Measurements from ENCODE around the gene ASB2. TPM values are rescaled to one million over a fixed set of nuclear protein-coding genes. Genes with fewer than 3 reads are reported as not detected.

The ASB2 gene
- total and polyA plus RNA-seq, 2 of the 4 experiments (the other 2 are of a cell fraction): 0.54 to 0.77 TPM

DNA sequence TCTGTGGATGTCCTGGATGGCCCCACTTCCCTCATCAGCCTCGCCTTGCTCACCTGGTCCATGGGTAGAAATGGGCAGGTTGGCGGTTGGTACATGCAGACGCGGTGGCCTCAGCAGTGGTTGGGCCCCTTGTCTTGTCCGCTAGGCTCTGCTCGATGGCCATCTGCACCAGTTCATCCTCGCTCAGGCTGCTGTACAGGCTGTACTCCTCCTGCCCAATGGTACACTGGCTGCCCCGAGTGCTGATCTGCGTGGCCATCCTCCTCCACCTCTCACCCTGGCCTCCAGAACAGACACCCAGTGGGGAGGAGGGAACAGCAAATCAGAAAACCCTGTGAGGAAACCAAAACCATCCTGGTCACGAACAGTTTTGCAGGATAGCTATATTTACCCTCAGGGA lies 12.1 kb downstream of the ASB2 start:
- 98% methylated on average over 6 of the region's 10 CpGs; no CpG with 5 or more reads in 1 of the 2 experiments for WGBS, 2 experiments (ENCODE audit: extremely low coverage in 2 of 2, insufficient read length in 1 of 2)

More for the DNA sequence above, 12.1 kb downstream of the ASB2 start:
- Histone ChIP-seq H3K18ac (ENCODE audit: low read depth, low read length) (no peak overlapping the region), H2BK120ac (ENCODE audit: low read depth, low read length) (0 out of 2 replicates have a peak overlapping the region, but pooled peaks have one; percentile 18), H2AK5ac (ENCODE audit: low read depth, low read length) (peak overlapping the region; percentile 36; the same call in 1 of the 2 replicates), H2BK5ac (ENCODE audit: low read depth, low read length, poor library complexity, severe bottlenecking) (no peak overlapping the region), H3K23ac (ENCODE audit: low read depth, low read length) (no peak overlapping the region), H2BK15ac (ENCODE audit: low read depth, low read length) (peak overlapping the region; percentile 41; the same call in 1 of the 3 replicates), H3K56ac (ENCODE audit: extremely low read depth, insufficient read depth, low read length) (no peak overlapping the region), H2BK20ac (ENCODE audit: low read depth, low read length) (no peak overlapping the region), H2AFZ (replicated peaks; ENCODE audit: low read length, poor library complexity) (no peak overlapping the region), H2AK9ac (replicated peaks; ENCODE audit: low read depth, low read length, poor library complexity) (no peak overlapping the region), H3K4me2 (ENCODE audit: low read depth, low read length) (no peak overlapping the region), H4K8ac (ENCODE audit: low read depth in 2 of 2, low read length in 2 of 2) (no peak overlapping the region), H3K4ac (ENCODE audit: low read depth, low read length) (peak overlapping the region; percentile 11; the same call in 1 of the 2 replicates), H3K9me1 (ENCODE audit: insufficient read depth, low read length) (peaks cover 20% of the 10 kb centered on the region), H3K9ac (ENCODE audit: low read depth, low read length) (no peak overlapping the region), H4K5ac (ENCODE audit: low read depth, low read length) (no peak overlapping the region), H3K9me3 (ENCODE audit: control insufficient read depth, insufficient read depth, low read length) (no peaks in the 10 kb centered on the region), H4K91ac (ENCODE audit: insufficient read depth, low read depth, low read length) (no peak overlapping the region), H3K36me3 (ENCODE audit: control insufficient read depth, insufficient read depth, low read length) (no peaks in the 10 kb centered on the region), H3K4me3 (ENCODE audit: insufficient read depth, low read depth, low read length) (no peak overlapping the region), H3K4me1 (ENCODE audit: control insufficient read depth, insufficient read depth, low read length) (peaks cover 27% of the 10 kb centered on the region), H3K14ac (replicated peaks; ENCODE audit: low read depth, low read length) (no peak overlapping the region), H3K79me1 (ENCODE audit: low read depth in 1 of 2, low read length in 2 of 2) (no peaks in the 10 kb centered on the region), H4K20me1 (ENCODE audit: insufficient read depth, low read length) (peaks cover 4% of the 10 kb centered on the region; the same call in 1 of the 2 replicates), H3K27ac (ENCODE audit: insufficient read depth, low read length) (no peak overlapping the region), H3K27me3 (ENCODE audit: control insufficient read depth, insufficient read depth, low read length) (no peaks in the 10 kb centered on the region)
- ChIA-PET CTCF (interaction anchor here (1.0 kb wide), 1 partner anchor 25 kb away, joined by 3 read pairs; no protein-coding TSS in a partner anchor), POLR2A (ENCODE audit: unreplicated experiment) (no interaction called here)
- no peak for ATAC-seq (ENCODE audit: low read depth)
- dilution Hi-C loops (cut with HindIII; ENCODE audit: low sequenced_read_pairs, unreplicated experiment) (no loop called here), intact Hi-C loops (cut with micrococcal nuclease) (no loop called here), in situ Hi-C loops (cut with MboI; ENCODE audit: low sequenced_read_pairs) (no loop called here)
- no peak for DNase-seq
- no TSS peak for BruUV-seq (replicated peaks)
- no peak for TF ChIP-seq POLR2A (IDR thresholded peaks at IDR 0.05; ENCODE audit: low read depth, low read length)
- TF ChIP-seq, protein P1, sequence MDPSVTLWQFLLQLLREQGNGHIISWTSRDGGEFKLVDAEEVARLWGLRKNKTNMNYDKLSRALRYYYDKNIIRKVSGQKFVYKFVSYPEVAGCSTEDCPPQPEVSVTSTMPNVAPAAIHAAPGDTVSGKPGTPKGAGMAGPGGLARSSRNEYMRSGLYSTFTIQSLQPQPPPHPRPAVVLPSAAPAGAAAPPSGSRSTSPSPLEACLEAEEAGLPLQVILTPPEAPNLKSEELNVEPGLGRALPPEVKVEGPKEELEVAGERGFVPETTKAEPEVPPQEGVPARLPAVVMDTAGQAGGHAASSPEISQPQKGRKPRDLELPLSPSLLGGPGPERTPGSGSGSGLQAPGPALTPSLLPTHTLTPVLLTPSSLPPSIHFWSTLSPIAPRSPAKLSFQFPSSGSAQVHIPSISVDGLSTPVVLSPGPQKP (IDR thresholded peaks at IDR 0.05; ENCODE audit: borderline replicate concordance, low read depth, low read length): no peak
- no peak for TF ChIP-seq CHD1 (IDR thresholded peaks at IDR 0.05; ENCODE audit: low read depth, low read length)
- no peak for TF ChIP-seq FOS (IDR thresholded peaks at IDR 0.05; ENCODE audit: low read depth, low read length)
- TF ChIP-seq, protein P2, sequence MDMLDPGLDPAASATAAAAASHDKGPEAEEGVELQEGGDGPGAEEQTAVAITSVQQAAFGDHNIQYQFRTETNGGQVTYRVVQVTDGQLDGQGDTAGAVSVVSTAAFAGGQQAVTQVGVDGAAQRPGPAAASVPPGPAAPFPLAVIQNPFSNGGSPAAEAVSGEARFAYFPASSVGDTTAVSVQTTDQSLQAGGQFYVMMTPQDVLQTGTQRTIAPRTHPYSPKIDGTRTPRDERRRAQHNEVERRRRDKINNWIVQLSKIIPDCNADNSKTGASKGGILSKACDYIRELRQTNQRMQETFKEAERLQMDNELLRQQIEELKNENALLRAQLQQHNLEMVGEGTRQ (IDR thresholded peaks at IDR 0.05; ENCODE audit: low read depth, low read length): no peak
- no peak for TF ChIP-seq BHLHE40 (IDR thresholded peaks at IDR 0.05; ENCODE audit: low read depth, low read length)
- no peak for TF ChIP-seq CEBPB (IDR thresholded peaks at IDR 0.05; ENCODE audit: low read depth, low read length)
- no peak for TF ChIP-seq SMC3 (IDR thresholded peaks at IDR 0.05; ENCODE audit: low read depth, low read length)
- TF ChIP-seq MAZ (IDR thresholded peaks at IDR 0.05; ENCODE audit: borderline replicate concordance, low read depth, low read length): no peak
- no peak for TF ChIP-seq RAD21 (IDR thresholded peaks at IDR 0.05; ENCODE audit: low read length)
- no peak for TF ChIP-seq NFE2L2 (IDR thresholded peaks at IDR 0.05; ENCODE audit: low read depth, low read length)
- no peak for TF ChIP-seq RCOR1 (IDR thresholded peaks at IDR 0.05; ENCODE audit: insufficient replicate concordance, low read length)
- TF ChIP-seq MXI1 (IDR thresholded peaks at IDR 0.05; ENCODE audit: borderline replicate concordance, low read depth, low read length): no peak
- TF ChIP-seq MAFK (IDR thresholded peaks at IDR 0.05; ENCODE audit: low read depth, low read length): no peak
- TF ChIP-seq RFX5 (IDR thresholded peaks at IDR 0.05; ENCODE audit: low read depth, low read length): no peak
- TF ChIP-seq, protein P3, sequence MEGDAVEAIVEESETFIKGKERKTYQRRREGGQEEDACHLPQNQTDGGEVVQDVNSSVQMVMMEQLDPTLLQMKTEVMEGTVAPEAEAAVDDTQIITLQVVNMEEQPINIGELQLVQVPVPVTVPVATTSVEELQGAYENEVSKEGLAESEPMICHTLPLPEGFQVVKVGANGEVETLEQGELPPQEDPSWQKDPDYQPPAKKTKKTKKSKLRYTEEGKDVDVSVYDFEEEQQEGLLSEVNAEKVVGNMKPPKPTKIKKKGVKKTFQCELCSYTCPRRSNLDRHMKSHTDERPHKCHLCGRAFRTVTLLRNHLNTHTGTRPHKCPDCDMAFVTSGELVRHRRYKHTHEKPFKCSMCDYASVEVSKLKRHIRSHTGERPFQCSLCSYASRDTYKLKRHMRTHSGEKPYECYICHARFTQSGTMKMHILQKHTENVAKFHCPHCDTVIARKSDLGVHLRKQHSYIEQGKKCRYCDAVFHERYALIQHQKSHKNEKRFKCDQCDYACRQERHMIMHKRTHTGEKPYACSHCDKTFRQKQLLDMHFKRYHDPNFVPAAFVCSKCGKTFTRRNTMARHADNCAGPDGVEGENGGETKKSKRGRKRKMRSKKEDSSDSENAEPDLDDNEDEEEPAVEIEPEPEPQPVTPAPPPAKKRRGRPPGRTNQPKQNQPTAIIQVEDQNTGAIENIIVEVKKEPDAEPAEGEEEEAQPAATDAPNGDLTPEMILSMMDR (conservative IDR thresholded peaks at IDR 0.05; ENCODE audit: low read depth, low read length): no peak

Data from IMR-90 (cell line).